SK-N-SH (cell line): Measurements from ENCODE around the gene NUTF2. TPM values are rescaled to one million over a fixed set of nuclear protein-coding genes. Genes with fewer than 3 reads are reported as not detected.

Experiments used
- CTCF ChIA-PET: fragments of 300-600, 350-600 bp; formaldehyde crosslinking; extraction: SDS; loops from one replicate; lab custom pipeline; 2021; lab: Yijun Ruan, JAX
- POLR2A ChIA-PET: fragments of 350-600 bp; sonication (Branson Sonifier 250); formaldehyde crosslinking; extraction: SDS; loops from one replicate; lab custom pipeline; 2020; ENCODE audit warnings: antibody characterized with exemption, inconsistent platforms; lab: Yijun Ruan, JAX
- DNase-seq: peaks from one replicate; pipeline ENCODE4 v3.0.0; 2012
- H2AFZ ChIP-seq: fragments of 200-600 bp; sonication (generic); 2 replicates; pipeline ENCODE4 v1.8.1; 2016; ENCODE audit warnings: antibody characterized with exemption, mild to moderate bottlenecking, low read depth
- H3F3A ChIP-seq: fragments of 200-600 bp; sonication (generic); replicated peaks from 2 replicates; pipeline ENCODE3; 2016; ENCODE audit warnings: antibody characterized with exemption, mild to moderate bottlenecking; ENCODE audit not compliant: insufficient read depth
- H3K27ac ChIP-seq, 2 experiments: fragments of 200-500 bp in 1 of 2; fragments of 200-600 bp in 1 of 2; sonication (Bioruptor generic) in 1 of 2; sonication (generic), shearing (Covaris generic) in 1 of 2; 2 replicates each; pipeline versions ENCODE4 v1.5.1 to v1.6.1; 2014 to 2016; ENCODE audit warnings: low read depth in 2 of 2, inconsistent platforms in 1 of 2, low read length in 1 of 2, mild to moderate bottlenecking in 1 of 2, mixed read lengths in 1 of 2
- H3K27me3 ChIP-seq: fragments of 200-600 bp; sonication (generic), shearing (Covaris generic); 2 replicates; pipeline ENCODE4 v1.6.1; 2016; ENCODE audit warnings: mixed run types; ENCODE audit not compliant: insufficient read depth
- H3K36me3 ChIP-seq, 2 experiments: fragments of 200-500 bp in 1 of 2; fragments of 200-600 bp in 1 of 2; sonication (Bioruptor generic) in 1 of 2; sonication (generic) in 1 of 2; replicated peaks in 1 of 2; 2 replicates each; pipeline versions ENCODE3 to v1.5.1; 2014 to 2016; ENCODE audit warnings: low read length in 1 of 2, mild to moderate bottlenecking in 1 of 2; ENCODE audit not compliant: insufficient read depth in 2 of 2, control insufficient read depth in 1 of 2
- H3K4me1 ChIP-seq, 2 experiments: fragments of 200-500 bp in 1 of 2; fragments of 200-600 bp in 1 of 2; sonication (Bioruptor generic) in 1 of 2; sonication (generic), shearing (Covaris generic) in 1 of 2; 2 replicates each; pipeline versions ENCODE4 v1.5.1 to v1.6.1; 2014 to 2016; ENCODE audit warnings: low read depth in 1 of 2, low read length in 1 of 2, mixed run types in 1 of 2; ENCODE audit not compliant: insufficient read depth in 2 of 2, control insufficient read depth in 1 of 2
- H3K4me2 ChIP-seq: fragments of 200-600 bp; sonication (generic), shearing (Covaris generic); 2 replicates; pipeline ENCODE4 v1.6.1; 2017; ENCODE audit warnings: mixed run types
- H3K4me3 ChIP-seq, 2 experiments: fragments of 200-500 bp in 1 of 2; fragments of 200-600 bp in 1 of 2; sonication (Bioruptor generic) in 1 of 2; sonication (generic), shearing (Covaris generic) in 1 of 2; 2 replicates each; pipeline versions ENCODE4 v1.5.1 to v1.8.1; 2014 to 2016; ENCODE audit warnings: low read depth in 2 of 2, inconsistent platforms in 1 of 2, low read length in 1 of 2, mild to moderate bottlenecking in 1 of 2, mixed read lengths in 1 of 2, moderate library complexity in 1 of 2
- H3K79me2 ChIP-seq: fragments of 200-600 bp; sonication (generic); 2 replicates; pipeline ENCODE4 v1.8.1; 2017; ENCODE audit warnings: mild to moderate bottlenecking; ENCODE audit not compliant: insufficient read depth
- H3K9ac ChIP-seq: fragments of 200-600 bp; sonication (generic); 2 replicates; pipeline ENCODE4 v1.6.1; 2017; ENCODE audit warnings: mixed run types
- H3K9me2 ChIP-seq: fragments of 200-600 bp; sonication (generic); 2 replicates; pipeline ENCODE4 v1.6.1; 2017; ENCODE audit warnings: mixed run types
- H3K9me3 ChIP-seq: fragments of 200-600 bp; sonication (generic); 2 replicates; pipeline ENCODE4 v1.6.1; 2017; ENCODE audit warnings: mixed run types, mild to moderate bottlenecking, moderate library complexity
- H4K20me1 ChIP-seq: fragments of 200-600 bp; sonication (generic); 2 replicates; pipeline ENCODE4 v1.6.1; 2017; ENCODE audit warnings: mild to moderate bottlenecking, mixed run types; ENCODE audit not compliant: insufficient read depth
- ELF1 ChIP-seq: IDR thresholded peaks from 2 replicates; pipeline ENCODE4 v1.4.0; 2012
- EZH2phosphoT487 ChIP-seq: fragments of 200-600 bp; sonication (generic); IDR thresholded peaks from 2 replicates; pipeline ENCODE4 v1.6.1; 2017; ENCODE audit warnings: low read depth, mixed run types, mild to moderate bottlenecking, antibody characterized with exemption, moderate library complexity, borderline replicate concordance
- FOXM1 ChIP-seq: IDR thresholded peaks from 2 replicates; pipeline ENCODE4 v1.4.0; 2012; ENCODE audit warnings: low read depth, mild to moderate bottlenecking
- NRF1 ChIP-seq: IDR thresholded peaks from 2 replicates; pipeline ENCODE4 v1.6.1; 2012; ENCODE audit warnings: low read depth, mild to moderate bottlenecking, low read length
- POLR2AphosphoS5 ChIP-seq: IDR thresholded peaks from 2 replicates; pipeline ENCODE4 v1.6.1; 2012; ENCODE audit warnings: low read depth, low read length
- RCOR1 ChIP-seq: fragments of 150-350 bp; IDR thresholded peaks from 2 replicates; pipeline ENCODE4 v1.6.1; 2017; ENCODE audit warnings: antibody characterized with exemption, low read length
- WGBS: methylation state at CpG from one replicate; pipeline ENCODE4 v1.1.6; 2017; ENCODE audit warnings: low lambda C conversion rate; 5-methylcytosine and 5-hydroxymethylcytosine counted together
- polyA plus RNA-seq, 3 experiments: library from polyadenylated mRNA; depleted of rRNA; stranded (reverse); fragments of >200 nt; gene quantifications; 2 replicates each; pipeline ENCODE4 v1.2.3, GENCODE V29; 2012
- TF ChIP-seq, protein P1 (sequence below): IDR thresholded peaks from 2 replicates; pipeline ENCODE4 v1.4.0; 2012; ENCODE audit warnings: low read depth, borderline replicate concordance
- TF ChIP-seq, protein P2 (sequence below): fragments of 200-600 bp; sonication (generic); IDR thresholded peaks from 2 replicates; pipeline ENCODE4 v1.6.1; 2017; ENCODE audit warnings: antibody characterized with exemption, mild to moderate bottlenecking, moderate library complexity
- TF ChIP-seq, protein P3 (sequence below): IDR thresholded peaks from 2 replicates; pipeline ENCODE4 v1.4.0; 2012; ENCODE audit warnings: low read depth, borderline replicate concordance
- TF ChIP-seq, protein P4 (sequence below): fragments of 150-350 bp; IDR thresholded peaks from 2 replicates; pipeline ENCODE4 v1.6.1; 2017; ENCODE audit warnings: antibody characterized with exemption, low read length, low read depth, borderline replicate concordance

Gene NUTF2
- polyA plus RNA-seq, 1 of the 3 experiments (the other 2 are of a cell fraction): 449 TPM

DNA sequence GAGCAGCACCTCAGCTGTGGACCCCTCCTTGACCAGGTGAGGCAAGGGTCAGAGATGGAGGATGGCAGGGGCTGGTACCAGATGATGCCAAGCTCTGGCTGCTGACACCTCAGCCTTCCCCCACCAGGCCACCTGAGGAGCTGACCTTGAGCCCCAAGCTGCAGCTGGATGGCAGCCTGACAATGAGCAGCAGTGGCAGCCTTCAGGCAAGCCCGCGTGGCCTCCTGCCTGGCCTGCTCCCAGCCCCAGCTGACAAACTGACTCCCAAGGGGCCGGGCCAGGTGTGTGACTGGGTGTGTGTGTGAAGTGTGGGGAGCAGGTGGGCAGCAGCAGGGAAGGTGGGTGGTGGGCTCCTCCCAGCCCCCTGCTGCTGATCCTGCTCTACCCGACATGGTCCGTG, 33.2 kb downstream of the NUTF2 start:
- Histone ChIP-seq H3K4me3 (no peak overlapping the region), H3K36me3 (peaks cover 21 to 83% of the 10 kb centered on the region in 2 experiments), H3K9me2 (no peaks in the 10 kb centered on the region), H4K20me1 (peaks cover 28% of the 10 kb centered on the region), H3K9ac (no peak overlapping the region), H2AFZ (no peak overlapping the region), H3K4me2 (no peak overlapping the region), H3K9me3 (no peaks in the 10 kb centered on the region), H3K4me1 (peaks cover 7 to 11% of the 10 kb centered on the region in 2 experiments; a peak in 2 of 4 replicates), H3F3A (peaks cover 14% of the 10 kb centered on the region), H3K27me3 (no peaks in the 10 kb centered on the region), H3K79me2 (peaks cover 20% of the 10 kb centered on the region), H3K27ac (no peak overlapping the region)
- WGBS: 92% methylated on average over 5 of the region's 5 CpGs
- POLR2A ChIA-PET: no interaction called here
- CTCF ChIA-PET: interaction anchor here (1.4 to 22.4 kb wide), 3 partner anchors 51 to 217 kb away, joined by 4 to 564 read pairs (median 12); partner anchors contain the start of genes CTRL, LCAT and PSMB10
- DNase-seq: no peak
- no peak for TF ChIP-seq EZH2phosphoT487
- TF ChIP-seq ELF1: no peak
- TF ChIP-seq POLR2AphosphoS5: no peak
- TF ChIP-seq, protein P1, sequence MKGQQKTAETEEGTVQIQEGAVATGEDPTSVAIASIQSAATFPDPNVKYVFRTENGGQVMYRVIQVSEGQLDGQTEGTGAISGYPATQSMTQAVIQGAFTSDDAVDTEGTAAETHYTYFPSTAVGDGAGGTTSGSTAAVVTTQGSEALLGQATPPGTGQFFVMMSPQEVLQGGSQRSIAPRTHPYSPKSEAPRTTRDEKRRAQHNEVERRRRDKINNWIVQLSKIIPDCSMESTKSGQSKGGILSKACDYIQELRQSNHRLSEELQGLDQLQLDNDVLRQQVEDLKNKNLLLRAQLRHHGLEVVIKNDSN: no peak
- TF ChIP-seq, protein P2, sequence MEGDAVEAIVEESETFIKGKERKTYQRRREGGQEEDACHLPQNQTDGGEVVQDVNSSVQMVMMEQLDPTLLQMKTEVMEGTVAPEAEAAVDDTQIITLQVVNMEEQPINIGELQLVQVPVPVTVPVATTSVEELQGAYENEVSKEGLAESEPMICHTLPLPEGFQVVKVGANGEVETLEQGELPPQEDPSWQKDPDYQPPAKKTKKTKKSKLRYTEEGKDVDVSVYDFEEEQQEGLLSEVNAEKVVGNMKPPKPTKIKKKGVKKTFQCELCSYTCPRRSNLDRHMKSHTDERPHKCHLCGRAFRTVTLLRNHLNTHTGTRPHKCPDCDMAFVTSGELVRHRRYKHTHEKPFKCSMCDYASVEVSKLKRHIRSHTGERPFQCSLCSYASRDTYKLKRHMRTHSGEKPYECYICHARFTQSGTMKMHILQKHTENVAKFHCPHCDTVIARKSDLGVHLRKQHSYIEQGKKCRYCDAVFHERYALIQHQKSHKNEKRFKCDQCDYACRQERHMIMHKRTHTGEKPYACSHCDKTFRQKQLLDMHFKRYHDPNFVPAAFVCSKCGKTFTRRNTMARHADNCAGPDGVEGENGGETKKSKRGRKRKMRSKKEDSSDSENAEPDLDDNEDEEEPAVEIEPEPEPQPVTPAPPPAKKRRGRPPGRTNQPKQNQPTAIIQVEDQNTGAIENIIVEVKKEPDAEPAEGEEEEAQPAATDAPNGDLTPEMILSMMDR: no peak
- TF ChIP-seq, protein P3, sequence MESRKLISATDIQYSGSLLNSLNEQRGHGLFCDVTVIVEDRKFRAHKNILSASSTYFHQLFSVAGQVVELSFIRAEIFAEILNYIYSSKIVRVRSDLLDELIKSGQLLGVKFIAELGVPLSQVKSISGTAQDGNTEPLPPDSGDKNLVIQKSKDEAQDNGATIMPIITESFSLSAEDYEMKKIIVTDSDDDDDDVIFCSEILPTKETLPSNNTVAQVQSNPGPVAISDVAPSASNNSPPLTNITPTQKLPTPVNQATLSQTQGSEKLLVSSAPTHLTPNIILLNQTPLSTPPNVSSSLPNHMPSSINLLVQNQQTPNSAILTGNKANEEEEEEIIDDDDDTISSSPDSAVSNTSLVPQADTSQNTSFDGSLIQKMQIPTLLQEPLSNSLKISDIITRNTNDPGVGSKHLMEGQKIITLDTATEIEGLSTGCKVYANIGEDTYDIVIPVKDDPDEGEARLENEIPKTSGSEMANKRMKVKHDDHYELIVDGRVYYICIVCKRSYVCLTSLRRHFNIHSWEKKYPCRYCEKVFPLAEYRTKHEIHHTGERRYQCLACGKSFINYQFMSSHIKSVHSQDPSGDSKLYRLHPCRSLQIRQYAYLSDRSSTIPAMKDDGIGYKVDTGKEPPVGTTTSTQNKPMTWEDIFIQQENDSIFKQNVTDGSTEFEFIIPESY: no peak
- TF ChIP-seq, protein P4, sequence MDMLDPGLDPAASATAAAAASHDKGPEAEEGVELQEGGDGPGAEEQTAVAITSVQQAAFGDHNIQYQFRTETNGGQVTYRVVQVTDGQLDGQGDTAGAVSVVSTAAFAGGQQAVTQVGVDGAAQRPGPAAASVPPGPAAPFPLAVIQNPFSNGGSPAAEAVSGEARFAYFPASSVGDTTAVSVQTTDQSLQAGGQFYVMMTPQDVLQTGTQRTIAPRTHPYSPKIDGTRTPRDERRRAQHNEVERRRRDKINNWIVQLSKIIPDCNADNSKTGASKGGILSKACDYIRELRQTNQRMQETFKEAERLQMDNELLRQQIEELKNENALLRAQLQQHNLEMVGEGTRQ: no peak
- TF ChIP-seq FOXM1: no peak
- no peak for TF ChIP-seq RCOR1

DNA sequence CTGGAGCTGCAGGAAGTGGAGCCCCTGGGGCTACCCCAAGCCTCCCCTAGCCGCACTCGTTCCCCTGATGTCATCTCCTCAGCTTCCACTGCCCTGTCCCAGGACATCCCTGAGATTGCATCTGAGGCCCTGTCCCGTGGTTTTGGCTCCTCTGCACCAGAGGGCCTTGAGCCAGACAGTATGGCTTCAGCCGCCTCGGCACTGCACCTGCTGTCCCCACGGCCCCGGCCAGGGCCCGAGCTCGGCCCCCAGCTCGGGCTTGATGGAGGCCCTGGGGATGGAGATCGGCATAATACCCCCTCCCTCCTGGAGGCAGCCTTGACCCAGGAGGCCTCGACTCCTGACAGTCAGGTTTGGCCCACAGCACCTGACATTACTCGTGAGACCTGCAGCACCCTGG, 33.9 kb downstream of the NUTF2 start:
- Histone ChIP-seq H3K9me2 (no peaks in the 10 kb centered on the region), H3K4me2 (no peak overlapping the region), H3K4me1 (peaks cover 7 to 13% of the 10 kb centered on the region in 2 experiments; a peak in 2 of 4 replicates)
- 96% methylated on average over 12 of the region's 13 CpGs for WGBS
- no peak for TF ChIP-seq NRF1
- TF ChIP-seq, all 33 proteins: peak for 0
- no peaks in the 10 kb centered on the region for H3K27me3 ChIP-seq
- peaks cover 21 to 82% of the 10 kb centered on the region in 2 experiments for H3K36me3 ChIP-seq
- H3K9me3 ChIP-seq: no peaks in the 10 kb centered on the region
- no peak for DNase-seq
- peaks cover 13% of the 10 kb centered on the region; the same call in 1 of the 2 replicates for H3K79me2 ChIP-seq
- H4K20me1 ChIP-seq: peaks cover 22% of the 10 kb centered on the region
- ChIA-PET POLR2A (no interaction called here), CTCF (interaction anchor here (3.3 to 22.4 kb wide), 2 partner anchors 51 to 64 kb away, joined by 12 to 564 read pairs; partner anchors contain the start of genes CTRL, LCAT and PSMB10)
- H3F3A ChIP-seq: peaks cover 14% of the 10 kb centered on the region
- H2AFZ ChIP-seq: no peak overlapping the region
- no peak overlapping the region for H3K9ac ChIP-seq
- no peak overlapping the region for H3K4me3 ChIP-seq
- H3K27ac ChIP-seq: no peak overlapping the region
